ENCODE data around the gene MAP3K7.
A peak's percentile ranks its signal among the peaks of the same experiment; 100 is the strongest.

Gene MAP3K7

DNA sequence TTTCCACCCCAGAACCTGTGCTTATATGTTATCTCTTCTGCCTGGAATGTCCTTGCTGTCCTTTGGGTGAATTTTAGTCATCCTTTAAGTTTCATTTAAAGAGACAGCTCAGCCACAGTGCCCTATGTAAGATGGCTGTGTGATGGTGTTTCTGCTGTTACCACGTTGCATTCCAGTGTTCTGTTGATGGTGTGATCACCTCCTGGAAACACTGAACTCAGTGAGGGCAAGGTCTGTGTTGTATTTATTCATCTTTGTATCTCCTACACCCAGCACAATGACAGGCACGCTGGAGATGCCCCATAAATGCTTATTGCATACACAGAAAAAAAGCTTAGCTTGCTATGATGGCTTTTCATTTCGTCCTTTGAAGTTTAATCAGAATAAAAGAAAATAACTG lies 102.5 kb downstream of the MAP3K7 start:
- no peak for DNase-seq (ENCODE audit: low spot score)

DNA sequence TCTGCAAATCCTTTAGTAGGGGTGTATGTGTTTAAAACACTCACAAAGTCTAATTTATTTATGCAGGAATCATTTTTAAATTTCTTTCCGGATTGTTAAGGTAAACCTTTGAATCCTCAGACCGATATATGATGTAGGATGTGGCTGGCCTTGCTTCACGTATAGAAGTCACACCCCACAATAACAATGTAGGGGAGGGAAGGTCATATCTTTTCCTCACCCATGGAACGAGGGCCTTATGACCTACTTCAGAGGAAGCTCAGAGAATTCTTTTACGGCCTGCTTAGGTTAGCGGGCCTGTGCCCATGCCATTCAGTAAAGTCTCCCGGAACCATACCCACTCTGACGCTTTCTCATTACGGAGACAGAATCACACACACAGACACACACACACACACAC lies 102.9 kb downstream of the MAP3K7 start:
- no peak for DNase-seq (ENCODE audit: low spot score)

DNA sequence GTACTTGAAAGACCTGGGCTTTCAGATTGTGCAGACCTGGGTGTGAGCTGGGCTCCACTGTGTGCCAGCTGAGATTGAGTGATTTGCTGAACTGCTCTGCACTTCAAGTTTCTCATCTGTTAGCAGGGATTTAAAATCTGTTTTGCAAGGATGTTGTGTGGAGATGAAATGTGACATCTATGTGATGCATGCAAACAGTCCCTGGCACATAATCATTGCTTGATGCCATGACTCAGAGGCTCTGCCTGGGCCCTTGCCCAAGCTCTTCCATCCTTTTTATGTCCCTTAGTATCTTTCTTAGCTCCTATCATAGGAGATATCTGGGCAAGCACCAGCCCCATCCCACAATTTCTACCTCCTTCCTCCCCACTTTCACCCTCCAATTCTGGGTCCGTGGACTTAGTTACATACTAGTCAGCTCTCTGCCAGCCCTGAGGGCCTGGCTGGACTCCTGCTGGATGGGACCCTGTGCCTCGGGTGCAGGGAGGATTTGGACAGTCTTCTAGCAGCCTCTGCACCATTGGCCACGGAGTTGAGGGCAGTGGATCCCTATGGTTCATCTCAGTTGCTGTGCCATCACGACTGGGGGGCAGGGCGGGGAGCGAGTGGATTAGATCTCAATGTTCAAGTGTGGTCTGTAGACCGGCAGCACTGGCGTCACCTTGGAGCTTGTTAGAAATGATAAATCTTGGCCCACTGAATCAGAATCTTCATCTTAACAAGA lies 103.6 kb downstream of the MAP3K7 start:
- DNase-seq (ENCODE audit: low spot score) = no peak

DNA sequence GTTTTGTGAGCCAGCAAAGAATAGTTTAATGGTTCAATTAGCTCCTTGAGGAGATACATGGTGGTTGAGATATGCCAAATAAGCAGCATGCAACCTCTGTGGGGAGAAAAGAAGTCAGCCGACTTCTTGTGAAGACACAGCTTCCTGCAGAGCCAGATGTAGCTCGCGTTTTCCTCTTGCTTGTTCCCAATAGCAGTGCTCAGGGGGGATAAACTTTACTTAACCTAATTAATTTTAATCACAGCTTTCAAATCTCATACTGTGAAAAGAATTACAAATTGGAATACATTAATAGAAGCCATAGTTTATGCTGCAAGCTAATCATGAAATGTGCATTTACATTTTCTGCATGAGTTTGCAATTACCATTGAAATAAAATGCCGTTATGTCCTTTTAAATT lies 106.2 kb downstream of the MAP3K7 start:
- no peak for DNase-seq (ENCODE audit: low spot score)

DNA sequence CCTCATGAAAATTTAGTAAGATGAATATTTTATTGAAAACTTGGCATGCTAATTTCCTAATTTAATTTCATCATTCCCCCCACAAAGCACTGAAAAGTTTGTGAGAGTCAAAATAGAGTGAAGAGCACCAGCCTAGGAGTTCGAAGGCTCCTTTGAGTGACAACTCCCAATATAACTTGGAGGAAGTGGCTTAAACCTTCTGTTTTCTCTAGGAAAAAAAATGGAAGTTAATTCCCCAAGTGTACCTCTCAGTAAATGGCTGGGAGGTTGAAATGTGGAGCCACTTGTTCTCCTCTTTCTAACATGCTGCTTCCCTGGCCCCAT lies 107.3 kb downstream of the MAP3K7 start:
- DNase-seq (ENCODE audit: low spot score) = no peak

DNA sequence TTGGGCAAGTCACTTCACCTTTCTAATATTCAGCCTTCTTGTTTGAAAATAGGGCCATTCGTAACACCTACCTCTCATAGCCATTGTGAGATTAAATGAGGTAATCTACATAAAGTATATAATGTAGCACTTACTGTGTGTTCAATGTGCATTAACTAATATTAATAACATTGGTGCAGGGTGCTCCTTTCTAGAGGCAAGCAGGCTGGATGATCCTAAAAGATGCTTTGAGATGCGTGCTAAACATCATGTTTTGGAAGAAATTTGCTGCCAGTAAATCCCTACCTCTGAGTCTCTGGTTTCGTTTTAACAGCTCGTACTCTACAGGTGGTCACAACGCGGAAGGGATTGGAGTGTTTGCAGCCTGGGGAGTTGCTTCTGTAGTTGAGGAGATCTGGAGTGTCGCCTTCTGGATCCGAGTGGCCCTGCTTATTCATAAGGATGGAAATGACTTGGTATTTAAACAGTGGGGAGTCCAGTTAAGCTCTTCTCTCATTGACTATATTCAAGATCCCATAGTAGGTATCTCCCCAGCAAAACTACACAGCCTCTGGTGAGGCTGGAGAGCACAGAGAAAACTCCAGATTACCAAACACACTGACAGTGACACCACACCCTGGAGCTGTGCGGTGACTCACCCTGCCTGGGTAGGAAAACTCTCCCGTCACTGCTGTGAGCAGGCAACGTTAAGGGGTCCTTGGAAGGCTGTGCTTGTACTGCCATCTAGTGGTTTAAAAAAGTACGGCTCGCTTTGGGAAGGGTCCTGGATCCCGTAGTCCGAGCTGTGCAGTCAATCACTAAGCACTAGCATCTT lies 107.9 kb downstream of the MAP3K7 start:
- DNase-seq (ENCODE audit: low spot score) = peak; percentile 73

DNA sequence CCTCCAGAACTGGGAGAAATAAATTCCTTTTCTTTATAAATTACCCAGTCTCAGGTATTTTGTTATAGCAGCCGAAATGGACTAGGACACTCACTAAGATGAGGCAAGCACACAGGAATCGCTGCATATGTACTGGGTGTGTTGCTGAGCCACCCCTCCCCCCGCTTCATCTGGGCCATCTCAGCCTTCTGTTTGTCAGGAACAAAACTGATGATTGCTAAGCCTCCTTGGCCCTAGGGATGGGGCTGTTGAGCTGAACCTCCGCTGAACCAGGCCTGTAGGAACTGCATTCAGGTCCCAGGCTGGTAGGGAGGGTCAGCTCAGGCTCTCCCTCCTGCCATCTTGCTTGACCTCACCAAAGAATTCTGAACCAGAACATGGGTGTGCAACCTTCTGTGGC lies 108.6 kb downstream of the MAP3K7 start:
- DNase-seq (ENCODE audit: low spot score) = no peak

DNA sequence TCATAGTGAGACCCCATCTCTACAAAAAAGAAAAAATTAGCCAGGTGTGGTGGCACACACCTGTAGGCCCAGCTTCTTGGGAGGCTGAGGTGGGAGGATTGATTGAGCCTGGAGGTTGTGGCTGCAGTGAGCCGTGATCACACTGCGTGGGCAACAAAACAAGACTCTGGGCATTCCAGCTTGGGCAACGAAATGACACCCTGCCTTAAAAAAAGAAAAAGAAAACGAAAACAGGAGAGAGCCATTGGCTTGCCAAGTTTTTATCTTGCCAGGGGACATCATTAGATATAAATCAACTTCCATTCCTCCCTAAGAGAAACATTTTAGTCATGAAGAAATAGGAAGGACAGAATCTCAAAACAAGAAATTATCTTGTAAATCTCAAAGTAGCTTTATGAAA lies 109.5 kb downstream of the MAP3K7 start:
- DNase-seq (ENCODE audit: low spot score) = no peak

DNA sequence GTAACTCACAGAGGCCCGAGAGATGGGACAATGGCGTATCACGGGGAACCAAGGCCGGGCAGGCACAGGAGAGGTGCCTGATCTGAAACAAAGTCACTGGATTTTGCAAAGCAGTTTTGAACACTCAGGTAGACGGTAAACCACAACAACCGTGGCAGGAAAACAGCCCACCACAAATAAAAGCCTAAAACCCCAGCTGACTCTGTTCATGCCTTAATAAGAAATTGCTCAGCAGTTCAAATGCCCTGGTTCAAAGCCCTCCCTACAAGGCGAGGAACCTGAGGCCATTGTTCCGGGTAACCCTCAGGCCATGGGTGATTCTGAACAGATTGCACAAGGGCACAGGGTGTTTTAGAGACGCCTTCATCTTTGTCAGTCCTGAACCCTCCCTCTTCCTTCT lies 114.2 kb downstream of the MAP3K7 start:
- no peak for DNase-seq (ENCODE audit: low spot score)

DNA sequence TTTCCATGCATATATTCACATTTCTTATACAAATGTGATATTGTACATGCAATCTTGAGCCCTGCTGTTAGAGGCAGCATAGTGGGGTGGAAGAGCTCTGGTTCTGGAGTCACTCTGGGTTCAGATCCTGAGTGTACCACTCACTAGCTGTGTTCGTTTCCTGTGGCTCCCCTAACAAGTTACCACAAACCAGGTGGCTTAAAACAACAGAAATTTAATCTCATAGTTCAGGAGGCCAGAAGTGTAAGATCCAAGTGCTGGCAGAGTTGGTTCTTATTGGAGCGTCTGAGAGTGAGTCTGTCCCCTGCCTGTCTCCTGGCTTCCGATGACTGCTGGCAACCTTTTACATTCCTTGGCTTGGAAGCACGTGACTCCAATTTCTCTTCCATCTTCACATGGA lies 115.6 kb downstream of the MAP3K7 start:
- DNase-seq (ENCODE audit: low spot score) = no peak

DNA sequence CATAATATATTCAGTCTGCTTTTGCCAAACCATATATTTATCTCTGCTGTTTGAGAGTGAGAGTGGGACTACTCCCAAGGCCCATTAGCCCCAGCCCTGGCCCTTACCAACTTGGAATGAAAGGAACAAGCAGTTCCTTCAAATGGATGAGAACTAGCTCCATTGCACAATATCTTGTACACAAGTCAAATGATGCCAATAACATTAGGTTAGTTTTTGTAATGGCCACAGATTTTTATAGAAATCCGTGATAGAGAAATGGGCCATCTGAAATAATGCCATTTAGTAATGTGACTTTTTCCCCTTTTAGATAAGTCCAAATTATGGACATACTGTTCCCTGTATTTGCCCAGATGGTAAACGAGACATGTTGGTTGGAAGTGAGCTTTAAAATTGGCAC lies 117.0 kb downstream of the MAP3K7 start:
- DNase-seq (ENCODE audit: low spot score) = no peak

DNA sequence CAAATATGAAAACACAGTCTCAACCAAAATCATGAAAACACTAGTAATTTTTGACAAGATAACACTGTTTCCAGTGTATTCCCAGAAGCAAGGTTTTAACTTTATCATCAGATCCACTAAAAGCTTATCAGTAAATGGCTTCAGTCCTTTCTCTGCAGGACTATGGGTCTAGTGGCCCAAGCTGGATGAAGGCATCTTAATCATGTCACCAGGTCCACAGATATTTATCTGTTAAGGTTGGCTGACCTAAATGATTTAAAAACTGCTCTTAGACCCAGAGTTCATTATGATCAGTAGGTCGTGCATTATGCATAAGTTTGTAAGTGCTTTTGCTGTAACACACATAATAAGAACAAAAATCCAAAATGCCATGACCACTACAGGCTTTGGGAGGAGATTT lies 118.0 kb downstream of the MAP3K7 start:
- DNase-seq (ENCODE audit: low spot score) = no peak

DNA sequence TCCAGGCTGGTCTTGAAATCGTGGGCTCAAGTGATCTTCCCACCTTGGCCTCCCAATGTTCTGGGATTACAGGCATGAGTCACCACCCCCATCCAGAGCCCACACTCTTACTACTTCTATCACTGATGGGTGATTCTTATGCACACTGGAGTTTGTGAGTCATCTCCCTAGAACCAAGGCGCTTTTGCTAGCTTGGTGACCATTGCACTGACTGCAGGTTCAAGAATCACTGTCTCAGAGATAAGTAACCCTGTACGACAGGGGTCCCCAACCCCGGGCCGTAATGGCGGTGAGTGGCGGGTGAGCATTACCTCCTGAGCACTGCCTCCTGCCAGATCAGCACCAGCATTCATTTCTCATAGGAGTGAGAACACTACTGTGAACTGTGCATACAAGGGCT lies 118.8 kb downstream of the MAP3K7 start:
- DNase-seq (ENCODE audit: low spot score) = no peak

DNA sequence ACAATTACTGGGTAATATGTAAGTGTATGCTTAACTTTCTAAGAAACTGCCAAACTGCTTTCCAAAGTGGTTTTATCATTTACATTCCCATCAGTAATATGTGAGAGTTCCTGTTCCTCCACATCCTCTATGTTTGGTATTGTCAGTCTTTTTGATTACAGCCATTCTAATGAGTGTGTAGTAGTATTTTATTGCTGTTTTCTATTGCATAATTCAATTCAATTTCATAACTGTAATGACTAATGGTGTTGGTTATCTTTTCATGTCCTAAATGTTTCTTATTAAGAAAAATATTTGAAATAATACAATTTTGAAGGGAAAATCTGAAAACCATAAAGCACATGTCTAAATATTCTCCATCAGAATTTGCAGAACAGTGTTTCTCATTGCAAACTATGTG lies 119.3 kb downstream of the MAP3K7 start:
- DNase-seq (ENCODE audit: low spot score) = no peak

DNA sequence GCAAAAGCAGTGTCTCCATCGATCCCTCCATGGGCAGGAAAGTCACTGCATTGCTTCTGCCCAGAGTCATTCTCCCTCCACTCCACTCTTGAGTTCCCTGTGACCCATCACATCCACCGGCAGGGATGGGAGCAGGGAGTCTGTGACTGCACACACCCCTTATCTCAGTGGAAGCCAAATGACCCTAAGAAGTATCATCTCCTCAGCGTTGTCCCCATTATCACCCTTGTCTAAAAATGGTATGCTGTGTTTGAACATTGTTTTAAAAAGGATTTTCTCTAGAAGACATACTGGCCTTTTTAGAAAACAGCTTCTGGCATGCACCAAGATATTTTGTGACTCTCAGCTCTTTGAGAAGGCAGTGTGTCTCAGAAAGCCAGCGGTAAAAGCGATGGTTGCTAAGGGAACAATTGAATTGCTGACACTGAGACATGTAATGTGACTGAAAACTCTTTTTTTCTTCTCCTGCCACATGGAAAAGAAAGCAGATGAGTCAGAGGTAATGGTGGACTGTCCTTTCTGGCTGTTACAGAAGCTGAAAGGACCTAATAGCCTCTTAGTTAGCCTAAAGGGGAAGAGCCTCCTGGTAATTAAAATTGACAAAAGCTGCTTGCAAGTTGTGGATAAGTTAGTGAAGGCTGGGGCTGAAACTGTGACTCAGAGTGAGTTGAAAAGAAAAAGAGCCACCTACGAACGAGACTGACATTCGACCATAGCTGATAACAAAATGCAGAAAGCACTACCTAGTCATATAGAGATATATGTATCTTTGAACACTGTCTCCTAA lies 120.5 kb downstream of the MAP3K7 start:
- no peak for DNase-seq (ENCODE audit: low spot score)

DNA sequence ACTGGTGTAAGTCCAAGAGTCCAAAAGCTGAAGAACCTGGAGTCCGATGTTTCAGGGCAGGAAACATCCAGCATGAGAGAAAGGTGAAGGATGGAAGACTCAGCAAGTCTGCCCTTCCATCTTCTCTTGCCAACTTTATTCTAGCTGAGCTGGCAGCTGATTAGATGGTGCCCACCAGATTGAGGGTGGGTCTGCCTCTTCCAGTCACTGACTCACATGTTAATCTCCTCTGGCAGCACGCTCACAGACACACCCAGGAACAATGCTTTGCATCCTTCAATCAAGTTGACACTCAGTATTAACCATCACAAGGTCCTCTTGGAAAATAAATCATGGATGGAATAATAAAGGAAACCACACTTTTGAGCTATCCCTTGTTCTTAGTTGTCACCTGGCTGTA lies 121.2 kb downstream of the MAP3K7 start:
- DNase-seq (ENCODE audit: low spot score) = no peak

DNA sequence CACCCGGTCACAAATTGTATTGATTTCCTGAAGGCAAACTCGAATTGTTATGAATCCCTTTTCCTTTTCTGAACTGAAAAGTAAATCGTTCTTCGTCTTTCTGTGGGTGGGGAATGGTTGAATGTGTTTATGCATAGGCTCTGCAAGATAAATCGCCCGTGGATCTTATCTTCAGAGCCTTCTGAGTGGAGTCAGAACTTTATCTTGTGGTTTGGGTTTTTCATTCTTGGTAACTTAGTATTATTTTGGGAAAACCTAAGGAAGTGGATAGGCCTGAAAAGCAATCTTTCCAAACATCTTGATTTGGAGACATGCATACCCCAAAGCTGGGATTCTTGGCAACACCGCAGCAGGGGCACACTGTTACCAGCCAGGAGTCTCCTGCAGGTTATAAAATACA lies 122.4 kb downstream of the MAP3K7 start:
- DNase-seq (ENCODE audit: low spot score) = no peak

DNA sequence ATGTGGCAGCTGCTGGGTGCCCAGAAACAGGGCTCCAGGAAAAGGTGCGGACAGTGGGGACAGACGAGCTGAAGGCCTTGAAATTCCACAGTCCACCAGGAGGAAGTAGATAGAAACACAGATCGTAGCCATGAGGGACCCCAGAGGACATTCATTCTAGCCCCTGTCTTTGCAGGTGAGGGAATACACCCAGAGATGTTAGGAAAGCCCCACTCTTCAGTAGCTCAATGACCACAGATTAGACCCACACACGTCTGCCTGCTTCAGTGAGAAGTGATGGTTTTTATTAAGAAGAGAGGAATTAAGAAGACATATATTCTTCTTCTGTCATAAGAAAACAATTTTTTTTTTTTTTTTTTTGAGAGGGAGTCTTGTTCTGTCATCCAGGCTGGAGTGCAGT lies 123.0 kb downstream of the MAP3K7 start:
- DNase-seq (ENCODE audit: low spot score) = no peak
